Endothelial cell of hepatic sinusoid (primary cell): ENCODE measurements around the gene ELF3.
"Not testable (repeated sequence)": the region's sequence is repeated elsewhere in the genome, so short reads cannot be mapped to it uniquely, and the experiment has no call there.

ENCODE experiments used
- in situ Hi-C: cut with HindIII; loops from 2 replicates; pipeline ENCODE4 v1.10.0; 2017; ENCODE audit warnings: low sequenced_read_pairs

Gene ELF3

DNA sequence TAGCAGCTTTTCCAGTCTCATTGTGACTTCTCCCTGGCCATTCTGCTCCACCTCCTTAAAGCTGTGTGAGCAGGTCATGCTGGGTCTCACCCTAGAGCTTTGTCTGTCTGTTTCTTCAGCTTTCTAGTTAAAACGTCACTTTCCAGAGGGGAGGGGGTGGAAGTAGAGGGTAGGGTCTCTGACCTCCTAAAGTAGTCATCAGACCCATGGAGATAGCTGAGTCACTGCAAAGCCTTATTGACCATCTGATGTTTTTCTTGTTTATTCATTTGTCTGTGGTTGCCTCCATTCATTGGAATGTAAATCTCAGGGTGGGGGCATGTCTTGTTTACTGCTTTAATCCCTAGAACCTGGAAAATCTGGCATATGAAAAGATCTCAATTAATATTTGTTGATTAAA, 52.7 kb downstream of the ELF3 start:
- in situ Hi-C loops = no loop called here

DNA sequence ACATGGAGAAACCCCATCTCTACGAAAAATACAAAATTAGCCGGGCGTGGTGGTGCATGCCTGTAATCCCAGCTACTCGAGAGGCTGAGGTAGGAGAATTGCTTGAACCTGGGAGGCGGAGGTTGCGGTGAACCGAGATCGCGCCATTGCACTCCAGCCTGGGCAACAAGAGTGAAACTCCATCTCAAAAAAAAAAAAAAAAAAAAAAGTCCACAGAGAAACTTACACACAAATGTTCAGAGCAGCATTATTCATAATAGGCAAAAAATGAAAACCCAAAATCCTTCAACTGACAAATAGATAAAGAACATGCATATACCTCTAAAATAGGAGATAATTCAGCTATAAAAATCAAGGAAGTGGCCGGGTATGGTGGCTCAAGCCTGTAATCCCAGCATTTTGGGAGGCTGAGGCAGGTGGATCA, 54.5 kb downstream of the ELF3 start:
- in situ Hi-C loops = not testable (repeated sequence)
